ENCODE results near the gene CFAP410. TPM values are rescaled to one million over a fixed set of nuclear protein-coding genes. Genes with fewer than 3 reads are reported as not detected.

CFAP410 gene
- total RNA-seq, 1 donor from 2014 or later = 12.0 TPM

- Histone ChIP-seq H3K4me1 (no peaks in the 10 kb centered on the region), H3K27me3 (ENCODE audit: low read depth) (no peaks in the 10 kb centered on the region), H3K27ac (replicated peaks) (no peak overlapping the region), H3K9me3 (replicated peaks) (no peaks in the 10 kb centered on the region), H3K4me3 (no peak overlapping the region), H3K36me3 (peaks cover 31% of the 10 kb centered on the region)
- TF ChIP-seq CTCF (IDR thresholded peaks at IDR 0.05; ENCODE audit: borderline replicate concordance) = no peak
- no peak for DNase-seq
- intact Hi-C loops (cut with micrococcal nuclease) = no loop called here
Measured at GRCh38 chr21:44329086-44329889, 9.9 kb downstream of the CFAP410 start.

DNA sequence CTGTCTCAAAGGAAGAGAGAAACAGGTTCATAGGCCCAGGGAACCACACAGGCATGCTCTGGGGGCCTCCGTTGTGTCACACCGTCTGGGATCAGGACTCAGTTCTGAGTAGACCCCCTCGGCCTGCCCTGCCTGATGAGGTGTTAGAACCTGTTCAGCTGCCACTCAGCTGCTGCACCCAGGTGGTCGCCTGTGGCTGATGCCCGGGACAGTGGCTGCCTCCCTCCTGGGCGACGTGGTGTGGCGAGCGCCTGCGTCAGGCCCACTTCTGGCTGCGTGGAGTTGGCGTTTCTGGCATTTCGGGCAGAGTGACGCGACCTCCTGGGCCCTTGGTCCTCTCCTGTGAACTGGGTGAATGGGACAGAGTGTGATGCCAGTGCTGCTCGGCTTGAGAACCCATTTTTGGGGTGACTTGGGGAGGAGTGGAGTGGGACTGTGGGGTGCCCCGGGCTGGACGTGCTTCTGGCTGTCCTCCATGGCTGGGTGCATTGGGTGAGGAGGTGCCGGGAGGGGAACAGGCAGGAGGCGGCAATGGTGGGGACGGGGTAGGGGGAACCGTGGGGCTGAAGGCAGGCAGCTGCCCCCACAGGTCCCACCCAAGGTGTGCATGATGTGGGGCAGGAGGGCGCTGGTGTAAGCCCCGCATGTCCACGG, 10.8 kb downstream of the CFAP410 start:
- Histone ChIP-seq H3K27me3 (ENCODE audit: low read depth) (no peaks in the 10 kb centered on the region), H3K4me3 (no peak overlapping the region), H3K4me1 (no peaks in the 10 kb centered on the region), H3K27ac (replicated peaks) (no peak overlapping the region), H3K36me3 (peaks cover 40% of the 10 kb centered on the region), H3K9me3 (replicated peaks) (no peaks in the 10 kb centered on the region)
- TF ChIP-seq CTCF (IDR thresholded peaks at IDR 0.05; ENCODE audit: borderline replicate concordance) = no peak
- intact Hi-C loops (cut with micrococcal nuclease) = no loop called here
- no peak for DNase-seq

DNA sequence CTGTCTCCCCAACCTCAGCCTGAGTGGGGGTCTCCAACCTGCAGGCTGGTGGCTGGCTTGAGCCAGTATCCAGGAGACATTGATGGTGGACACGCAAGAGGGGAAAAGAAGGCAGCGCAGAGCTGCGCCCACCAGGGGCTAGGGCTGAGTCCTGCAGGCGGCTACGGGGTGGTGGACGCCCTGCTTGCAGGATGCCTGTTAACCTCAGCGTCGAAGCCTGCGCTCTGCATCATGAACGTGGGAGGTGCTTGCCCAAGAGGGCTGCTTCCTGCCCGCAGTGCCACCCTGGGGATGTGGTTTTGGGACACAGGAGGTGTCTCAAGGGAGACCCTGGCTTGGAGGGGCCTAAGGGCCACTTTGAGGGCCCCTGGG, 11.6 kb downstream of the CFAP410 start:
- peaks cover 47% of the 10 kb centered on the region for H3K36me3 ChIP-seq
- intact Hi-C loops (cut with micrococcal nuclease) = no loop called here

GRCh38 chr21:44326716-44327602, 12.2 kb downstream of the CFAP410 start:
- Histone ChIP-seq H3K4me1 (no peaks in the 10 kb centered on the region), H3K27ac (replicated peaks) (no peak overlapping the region), H3K36me3 (peaks cover 54% of the 10 kb centered on the region), H3K27me3 (ENCODE audit: low read depth) (no peaks in the 10 kb centered on the region), H3K9me3 (replicated peaks) (no peaks in the 10 kb centered on the region), H3K4me3 (no peak overlapping the region)
- no peak for TF ChIP-seq CTCF (IDR thresholded peaks at IDR 0.05; ENCODE audit: borderline replicate concordance)
- DNase-seq = no peak
- intact Hi-C loops (cut with micrococcal nuclease) = no loop called here

More for the DNA sequence above, 11.6 kb downstream of the CFAP410 start:
- Histone ChIP-seq H3K27me3 (ENCODE audit: low read depth) (no peaks in the 10 kb centered on the region), H3K4me3 (no peak overlapping the region), H3K4me1 (no peaks in the 10 kb centered on the region), H3K27ac (replicated peaks) (no peak overlapping the region), H3K9me3 (replicated peaks) (no peaks in the 10 kb centered on the region)
- no peak for DNase-seq
- TF ChIP-seq CTCF (IDR thresholded peaks at IDR 0.05; ENCODE audit: borderline replicate concordance) = no peak

- Histone ChIP-seq H3K4me3 (no peak overlapping the region), H3K4me1 (no peaks in the 10 kb centered on the region), H3K27me3 (ENCODE audit: low read depth) (no peaks in the 10 kb centered on the region), H3K36me3 (peaks cover 60% of the 10 kb centered on the region), H3K9me3 (replicated peaks) (no peaks in the 10 kb centered on the region), H3K27ac (replicated peaks) (no peak overlapping the region)
- intact Hi-C loops (cut with micrococcal nuclease) = no loop called here
- no peak for DNase-seq
- no peak for TF ChIP-seq CTCF (IDR thresholded peaks at IDR 0.05; ENCODE audit: borderline replicate concordance)
Measured at GRCh38 chr21:44326272-44326647, 12.9 kb downstream of the CFAP410 start.

All from left ventricle myocardium inferior (tissue), 1 donor.